Stimulated activated CD4-positive, alpha-beta T cell treated with anti-CD3 and anti-CD28 coated beads, Interleukin-1b, Interleukin-23, amount 100 ng/mL, for 24 hours (primary cell): ENCODE data around the gene MFGE8.

Experiments used
- DNase-seq, 4 experiments: peaks; one replicate each; pipeline ENCODE4 v3.0.0-alpha.2; 2020; ENCODE audit warnings: low read depth in 4 of 4, low spot score in 1 of 4

MFGE8 gene

GRCh38 chr15:88900309-88900981 lies 12.7 kb downstream of the MFGE8 start:
- DNase-seq = no peak

GRCh38 chr15:88899251-88899650 lies 13.9 kb downstream of the MFGE8 start:
- DNase-seq = no peak

GRCh38 chr15:88898736-88899135 lies 14.4 kb downstream of the MFGE8 start:
- no peak for DNase-seq

- peak in 2 of 4 experiments; percentile 80 to 85 for DNase-seq
Observed at GRCh38 chr15:88897456-88898194, 15.6 kb downstream of the MFGE8 start.

GRCh38 chr15:88897142-88897455 lies 16.1 kb downstream of the MFGE8 start:
- DNase-seq = no peak

GRCh38 chr15:88896333-88897033 lies 16.7 kb downstream of the MFGE8 start:
- no peak for DNase-seq

- DNase-seq = peak in 2 of 4 experiments; percentile 60 to 65
Observed at GRCh38 chr15:88894819-88895767, 18.1 kb downstream of the MFGE8 start, which contains the start of gene HAPLN3. HAPLN3 (minus strand) TSS chr15:88895544; CDS start chr15:88887298, 8,246 bp downstream.

GRCh38 chr15:88894348-88894818 lies 18.8 kb downstream of the MFGE8 start:
- peak; percentile 57 to 77 (median 74) for DNase-seq

GRCh38 chr15:88891540-88892254 lies 21.5 kb downstream of the MFGE8 start:
- DNase-seq = no peak

GRCh38 chr15:88890495-88890894 lies 22.7 kb downstream of the MFGE8 start:
- DNase-seq = no peak

GRCh38 chr15:88888719-88889118 lies 24.5 kb downstream of the MFGE8 start:
- no peak for DNase-seq

- no peak for DNase-seq
Observed at GRCh38 chr15:88887068-88887580, 26.1 kb downstream of the MFGE8 start.

GRCh38 chr15:88882785-88883184 lies 30.4 kb downstream of the MFGE8 start:
- DNase-seq = no peak

- no peak for DNase-seq
Observed at GRCh38 chr15:88881775-88882174, 31.4 kb downstream of the MFGE8 start.

GRCh38 chr15:88880944-88881740 lies 32.0 kb downstream of the MFGE8 start:
- DNase-seq = no peak

- no peak for DNase-seq
Observed at GRCh38 chr15:88878720-88879184, 34.4 kb downstream of the MFGE8 start.

GRCh38 chr15:88877906-88878305 lies 35.3 kb downstream of the MFGE8 start:
- no peak for DNase-seq

- DNase-seq = no peak
Observed at GRCh38 chr15:88877415-88877814, 35.8 kb downstream of the MFGE8 start.

- DNase-seq = no peak
Observed at GRCh38 chr15:88876573-88876972, 36.6 kb downstream of the MFGE8 start.
